Activated T-cell treated with anti-CD3 and anti-CD28 coated beads, Interleukin-2, amount 50 U/mL, for 24 hours (primary cell): ENCODE measurements around the gene ZNF474.

Source experiments
- DNase-seq: peaks from one replicate; pipeline ENCODE4 v3.0.0-alpha.2; 2020
- H3K27ac Mint-ChIP-seq: 2 replicates; pipeline ENCODE4 v1.8.0; 2020; ENCODE audit warnings: mild to moderate bottlenecking, mixed read lengths
- H3K27me3 Mint-ChIP-seq: 2 replicates; pipeline ENCODE4 v1.8.0; 2020; ENCODE audit warnings: mixed read lengths
- H3K36me3 Mint-ChIP-seq: 2 replicates; pipeline ENCODE4 v1.8.0; 2020; ENCODE audit warnings: low read depth, mixed read lengths
- H3K4me1 Mint-ChIP-seq: 2 replicates; pipeline ENCODE4 v1.8.0; 2020; ENCODE audit warnings: low read depth, mixed read lengths
- H3K4me3 Mint-ChIP-seq: 2 replicates; pipeline ENCODE4 v1.8.0; 2020; ENCODE audit warnings: mild to moderate bottlenecking, moderate library complexity, mixed read lengths
- H3K9me3 Mint-ChIP-seq: 2 replicates; pipeline ENCODE4 v1.8.0; 2020; ENCODE audit warnings: mixed read lengths

Gene ZNF474

DNA sequence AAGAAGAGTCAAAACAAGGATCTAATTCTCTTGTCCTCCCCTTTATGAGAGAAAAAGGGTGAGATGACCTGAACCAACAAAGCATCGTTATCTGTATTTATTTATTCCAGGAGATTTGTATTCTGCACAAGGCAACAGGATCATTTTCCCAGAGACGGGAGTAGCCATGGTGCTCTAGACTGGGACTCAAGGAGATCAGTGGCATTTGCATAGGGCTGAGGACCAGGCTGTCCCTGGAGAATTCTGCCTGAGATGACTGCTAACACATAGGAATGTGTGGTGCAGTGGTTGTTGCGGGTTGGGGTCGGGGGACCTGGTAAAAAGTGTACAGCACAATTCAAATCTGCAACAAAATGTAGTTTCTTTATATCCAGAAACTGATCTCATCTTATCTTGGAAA, 22.3 kb upstream of the ZNF474 start:
- Mint-ChIP-seq H3K4me1 (no peaks in the 10 kb centered on the region), H3K27me3 (peaks cover 8% of the 10 kb centered on the region), H3K9me3 (no peaks in the 10 kb centered on the region), H3K27ac (no peak overlapping the region), H3K4me3 (no peak overlapping the region), H3K36me3 (no peaks in the 10 kb centered on the region)
- no peak for DNase-seq

DNA sequence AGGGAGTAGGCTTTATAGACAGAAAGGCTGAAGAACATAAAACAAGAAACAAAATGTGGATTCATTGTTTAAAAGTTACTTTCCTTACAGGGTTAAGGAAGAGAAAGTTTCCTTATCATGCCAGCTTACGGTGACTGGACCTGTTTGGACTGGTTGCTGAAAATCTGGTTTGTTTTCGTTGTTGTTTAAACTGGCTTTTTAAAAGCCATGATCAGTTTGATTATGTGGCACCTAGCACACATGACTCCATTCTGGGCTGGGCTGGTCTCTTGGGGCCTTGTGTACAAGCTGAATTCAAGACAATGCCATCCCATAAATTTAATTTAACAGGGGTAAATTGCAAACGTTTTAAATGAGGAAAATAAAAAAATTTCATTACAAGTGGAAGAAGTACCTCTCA, 18.4 kb upstream of the ZNF474 start:
- Mint-ChIP-seq H3K27ac (no peak overlapping the region), H3K9me3 (no peaks in the 10 kb centered on the region)

DNA sequence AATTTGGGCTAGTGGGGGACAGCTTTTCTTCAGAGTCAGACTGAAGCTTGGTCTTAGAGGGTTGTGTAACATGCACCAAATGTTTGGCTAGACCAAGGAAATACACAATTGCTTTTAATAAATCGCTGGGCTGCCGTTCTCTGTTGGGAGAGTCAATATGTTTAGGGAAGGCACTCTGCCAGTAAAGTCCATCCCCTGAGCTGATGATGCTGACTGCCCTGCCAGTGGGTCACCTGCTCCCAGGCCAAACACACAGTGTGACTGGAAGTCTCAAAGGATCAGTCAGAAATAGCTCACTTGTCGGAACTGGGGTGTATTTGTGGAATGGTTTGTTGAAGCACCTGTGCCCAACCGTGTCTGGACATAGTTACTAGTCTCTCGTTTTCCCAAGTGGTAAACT, 17.9 kb upstream of the ZNF474 start:
- no peaks in the 10 kb centered on the region for H3K4me1 Mint-ChIP-seq
- H3K36me3 Mint-ChIP-seq = no peaks in the 10 kb centered on the region
- H3K27ac Mint-ChIP-seq = no peak overlapping the region
- no peaks in the 10 kb centered on the region for H3K9me3 Mint-ChIP-seq
- H3K4me3 Mint-ChIP-seq = no peak overlapping the region
- H3K27me3 Mint-ChIP-seq = peaks cover 8% of the 10 kb centered on the region
- DNase-seq = no peak

More for the DNA sequence above, 18.4 kb upstream of the ZNF474 start:
- H3K4me1 Mint-ChIP-seq = no peaks in the 10 kb centered on the region
- no peak for DNase-seq
- no peaks in the 10 kb centered on the region for H3K36me3 Mint-ChIP-seq
- no peak overlapping the region for H3K4me3 Mint-ChIP-seq
- peaks cover 8% of the 10 kb centered on the region for H3K27me3 Mint-ChIP-seq

DNA sequence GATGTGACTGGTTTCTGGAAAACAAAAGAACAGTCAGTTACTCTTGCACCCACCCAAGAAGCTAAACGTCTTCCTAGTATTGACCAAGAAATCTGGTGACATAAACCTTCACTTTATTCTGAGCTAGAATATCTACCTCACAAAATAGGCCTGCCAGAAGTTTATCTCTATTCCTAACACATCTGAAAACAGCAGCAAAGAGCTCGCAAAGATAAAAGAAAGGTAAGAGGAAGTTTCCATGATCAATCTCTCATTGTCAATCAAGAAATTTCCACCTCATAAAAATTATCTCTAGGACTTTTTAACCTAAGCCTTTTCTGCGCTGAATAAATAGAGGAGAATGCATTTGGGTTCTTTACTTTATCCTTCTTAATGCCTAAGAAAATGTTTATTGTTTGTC, 17.3 kb upstream of the ZNF474 start:
- no peaks in the 10 kb centered on the region for H3K9me3 Mint-ChIP-seq
- H3K27ac Mint-ChIP-seq = no peak overlapping the region
- H3K27me3 Mint-ChIP-seq = peaks cover 8% of the 10 kb centered on the region
- H3K36me3 Mint-ChIP-seq = no peaks in the 10 kb centered on the region
- no peak for DNase-seq
- no peak overlapping the region for H3K4me3 Mint-ChIP-seq
- no peaks in the 10 kb centered on the region for H3K4me1 Mint-ChIP-seq

DNA sequence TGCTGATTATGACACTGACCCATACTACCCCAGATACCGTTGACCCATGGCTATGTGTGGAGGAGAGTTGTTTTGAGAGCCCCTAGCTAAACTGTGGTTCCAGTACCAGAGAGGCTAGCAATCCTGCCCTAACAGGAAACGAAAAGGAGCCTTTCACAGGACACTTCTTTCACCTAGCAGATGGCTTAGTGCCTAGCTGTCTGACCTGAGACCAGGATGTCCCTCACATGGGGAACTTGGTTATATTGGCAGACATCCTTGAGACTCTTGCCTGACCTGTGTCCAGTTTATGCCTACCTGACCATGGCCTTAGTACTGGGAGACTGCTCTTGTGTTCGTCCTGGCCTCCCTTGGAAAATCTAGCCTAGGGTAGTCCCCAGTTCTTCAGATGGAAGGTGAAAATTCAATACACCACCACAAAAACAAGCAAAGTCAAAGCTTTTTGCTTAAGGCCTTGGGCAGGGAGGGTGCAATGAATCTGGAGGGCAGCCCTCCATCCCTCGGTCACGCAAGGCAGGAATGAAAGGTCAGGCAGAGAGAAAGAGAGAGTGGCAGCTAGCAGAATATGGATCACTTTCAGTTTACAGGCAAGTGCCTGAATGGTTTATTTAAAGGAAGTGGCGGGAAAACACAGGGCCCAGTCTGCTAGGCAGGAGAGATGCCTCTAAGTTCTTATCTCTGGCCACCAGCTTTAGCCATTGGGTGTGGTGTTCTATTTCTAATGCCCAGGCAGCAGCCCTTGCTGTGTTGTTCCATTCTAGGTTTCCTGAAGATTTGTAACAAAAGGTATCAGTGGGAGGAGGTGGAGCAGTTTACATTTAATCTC, 16.4 kb upstream of the ZNF474 start:
- DNase-seq = no peak
- Mint-ChIP-seq H3K4me3 (no peak overlapping the region), H3K27me3 (peaks cover 2% of the 10 kb centered on the region), H3K9me3 (no peaks in the 10 kb centered on the region), H3K27ac (no peak overlapping the region), H3K36me3 (no peaks in the 10 kb centered on the region), H3K4me1 (no peaks in the 10 kb centered on the region)

DNA sequence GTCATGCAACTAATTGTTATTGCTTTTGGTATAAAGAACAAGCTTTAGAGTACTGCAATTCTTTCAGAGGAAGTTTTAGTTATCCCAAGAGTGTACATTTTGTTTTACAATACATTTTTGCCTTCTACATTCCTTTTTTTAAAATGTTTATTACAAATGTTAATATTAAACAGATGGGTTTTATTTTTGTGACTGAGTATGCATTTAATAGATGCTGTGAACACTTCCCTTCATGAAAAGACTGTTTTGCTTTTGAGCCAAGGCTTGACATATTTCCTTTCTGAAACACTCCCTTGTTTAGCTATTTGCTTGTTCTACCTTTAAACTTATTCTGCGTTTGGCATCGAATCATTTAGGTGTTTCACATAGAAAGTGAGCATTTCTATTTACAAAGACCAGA, 14.8 kb upstream of the ZNF474 start:
- Mint-ChIP-seq H3K36me3 (no peaks in the 10 kb centered on the region), H3K4me1 (no peaks in the 10 kb centered on the region), H3K9me3 (no peaks in the 10 kb centered on the region), H3K27me3 (no peaks in the 10 kb centered on the region), H3K27ac (no peak overlapping the region), H3K4me3 (no peak overlapping the region)
- no peak for DNase-seq

DNA sequence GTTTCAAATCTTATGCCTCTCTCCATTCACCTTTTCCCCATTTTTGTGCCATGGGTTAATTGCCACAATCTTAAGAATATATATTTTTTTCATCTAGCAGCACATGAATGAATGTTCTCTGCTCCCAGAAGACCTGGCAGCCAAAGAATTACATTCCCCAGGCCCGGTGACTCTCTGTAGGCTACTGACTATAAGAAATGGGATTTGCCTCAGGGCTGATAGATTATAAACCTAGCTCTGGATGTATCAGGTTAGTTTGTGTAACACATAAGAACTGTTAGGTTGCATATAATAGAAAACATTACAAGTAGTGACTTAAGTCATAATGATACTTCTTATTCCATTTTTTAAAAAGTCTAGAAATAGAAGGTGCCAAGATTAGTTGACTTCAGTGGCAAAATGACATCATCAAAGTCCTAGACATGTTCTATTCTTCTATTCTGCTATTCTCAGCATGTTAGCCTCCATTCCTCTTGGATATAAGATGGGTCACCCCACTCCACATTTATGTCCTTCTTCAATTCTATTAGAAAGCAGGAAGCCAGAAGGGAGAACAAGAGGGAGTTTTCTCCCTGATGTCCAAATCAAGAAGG, 10.9 kb upstream of the ZNF474 start:
- Mint-ChIP-seq H3K4me1 (peaks cover 7% of the 10 kb centered on the region), H3K9me3 (no peaks in the 10 kb centered on the region), H3K27me3 (no peaks in the 10 kb centered on the region), H3K4me3 (no peak overlapping the region), H3K36me3 (no peaks in the 10 kb centered on the region), H3K27ac (no peak overlapping the region)
- DNase-seq = no peak

DNA sequence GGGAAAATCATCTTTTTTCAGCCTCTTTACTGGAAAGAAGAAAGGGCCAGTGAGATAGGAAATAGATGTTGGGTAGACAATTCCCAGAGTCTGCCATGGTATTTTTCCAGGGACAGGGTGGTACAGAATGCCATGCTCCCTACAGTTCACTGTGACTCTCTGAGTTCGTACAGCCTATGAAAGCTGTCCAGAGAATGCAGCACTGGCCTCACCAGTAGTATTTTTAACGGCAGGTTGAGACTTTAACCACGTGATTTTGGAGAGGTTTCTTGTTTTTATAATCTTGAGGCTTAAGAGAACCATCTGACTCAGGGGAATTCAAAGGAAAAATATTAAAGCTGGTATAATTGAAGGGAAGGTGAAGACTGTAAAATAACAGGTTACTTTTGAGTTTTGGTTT, 10.1 kb upstream of the ZNF474 start:
- Mint-ChIP-seq H3K36me3 (no peaks in the 10 kb centered on the region), H3K4me1 (peaks cover 7% of the 10 kb centered on the region), H3K27ac (no peak overlapping the region), H3K9me3 (no peaks in the 10 kb centered on the region), H3K4me3 (no peak overlapping the region), H3K27me3 (no peaks in the 10 kb centered on the region)
- no peak for DNase-seq

DNA sequence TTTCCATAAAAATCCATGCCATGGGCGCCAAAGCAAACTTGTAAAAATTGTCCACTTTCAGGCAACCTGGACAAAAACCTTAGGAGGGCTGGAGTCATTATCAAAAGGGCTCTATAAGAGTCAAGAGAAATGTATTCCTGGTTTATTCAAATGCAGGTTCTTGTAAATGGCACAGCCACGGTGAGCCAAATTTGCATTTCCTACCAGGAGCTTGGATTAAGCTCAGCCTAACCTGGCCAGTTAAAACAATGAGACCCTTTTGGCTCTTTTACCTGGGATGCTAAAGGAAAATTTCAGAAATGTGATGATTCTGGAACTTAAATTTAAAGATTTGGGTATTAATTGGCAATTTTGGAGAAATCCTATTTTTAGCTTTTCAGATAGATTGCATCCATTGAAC, 8.9 kb upstream of the ZNF474 start:
- Mint-ChIP-seq H3K27me3 (no peaks in the 10 kb centered on the region), H3K9me3 (no peaks in the 10 kb centered on the region), H3K4me3 (no peak overlapping the region)

DNA sequence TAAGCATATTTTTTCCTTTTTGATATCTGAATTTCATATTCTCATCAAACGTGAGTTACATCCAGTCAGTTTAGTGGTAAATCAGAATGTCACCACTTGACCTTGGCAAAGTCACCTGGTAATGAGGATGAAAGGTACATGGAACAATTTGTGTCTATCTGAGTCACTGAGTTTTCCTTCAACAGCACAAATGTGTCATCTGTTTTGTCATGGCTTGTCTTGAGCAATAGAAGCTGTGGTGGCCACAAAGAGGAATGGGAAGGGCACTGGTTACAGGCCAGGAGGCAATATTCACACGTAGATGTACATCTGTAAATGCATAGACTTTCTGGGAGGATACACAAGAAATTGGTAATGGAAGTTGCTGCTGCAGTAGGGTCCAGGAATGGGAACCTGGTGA, 8.4 kb upstream of the ZNF474 start:
- no peak for DNase-seq
- H3K9me3 Mint-ChIP-seq = no peaks in the 10 kb centered on the region
- H3K4me1 Mint-ChIP-seq = peaks cover 7% of the 10 kb centered on the region
- no peaks in the 10 kb centered on the region for H3K36me3 Mint-ChIP-seq
- H3K27me3 Mint-ChIP-seq = no peaks in the 10 kb centered on the region
- no peak overlapping the region for H3K27ac Mint-ChIP-seq
- H3K4me3 Mint-ChIP-seq = no peak overlapping the region

More for the DNA sequence above, 8.9 kb upstream of the ZNF474 start:
- no peak for DNase-seq
- Mint-ChIP-seq H3K27ac (no peak overlapping the region), H3K36me3 (no peaks in the 10 kb centered on the region), H3K4me1 (peaks cover 7% of the 10 kb centered on the region)

DNA sequence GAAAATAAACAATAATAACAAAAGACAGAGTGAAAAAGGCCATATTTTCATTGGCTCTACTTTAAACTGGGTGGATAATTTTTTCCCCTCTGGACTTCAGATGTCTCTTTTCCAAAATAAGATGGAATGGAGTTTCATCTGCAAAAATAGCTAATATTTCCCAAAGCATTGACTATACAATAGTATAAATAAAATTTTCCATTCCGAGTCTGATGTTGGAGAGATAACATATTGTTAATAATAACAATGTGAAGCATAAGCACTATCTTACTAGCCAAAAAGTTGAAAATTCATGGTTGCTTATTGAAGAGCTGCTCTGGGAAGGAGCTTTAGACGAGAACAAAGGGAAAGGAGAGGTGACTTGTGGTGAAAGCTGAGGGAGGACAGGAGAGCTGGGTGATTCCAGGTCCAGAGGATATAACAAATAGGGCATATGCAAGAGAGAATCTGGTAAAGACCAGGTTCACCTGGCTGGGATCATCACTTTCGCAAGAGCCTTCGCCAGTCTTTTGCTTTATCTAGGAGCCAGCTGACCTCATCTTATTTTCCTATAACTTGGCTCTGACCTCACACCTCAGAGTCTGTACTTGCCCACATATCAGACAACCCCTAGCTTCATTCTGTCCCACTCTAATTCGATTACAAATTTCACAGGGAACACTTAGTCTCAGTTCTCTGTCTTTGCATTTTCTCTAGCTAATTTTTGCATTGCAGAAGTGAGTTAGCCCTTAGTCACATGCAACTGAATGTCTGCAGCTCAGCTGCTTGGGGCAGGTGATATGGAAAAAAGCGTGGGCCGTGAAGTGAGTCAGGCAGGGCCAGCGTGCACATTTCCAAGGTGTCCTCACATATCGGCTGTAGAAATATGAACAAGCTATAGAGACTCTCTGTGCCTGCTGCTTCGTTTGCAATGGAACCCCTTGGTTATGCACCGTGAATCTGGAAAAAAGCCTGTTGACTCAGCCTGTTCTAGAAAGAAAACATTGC, 7.6 kb upstream of the ZNF474 start:
- Mint-ChIP-seq H3K4me1 (peaks cover 7% of the 10 kb centered on the region), H3K36me3 (no peaks in the 10 kb centered on the region), H3K9me3 (no peaks in the 10 kb centered on the region), H3K27ac (no peak overlapping the region), H3K27me3 (no peaks in the 10 kb centered on the region), H3K4me3 (no peak overlapping the region)
- no peak for DNase-seq

DNA sequence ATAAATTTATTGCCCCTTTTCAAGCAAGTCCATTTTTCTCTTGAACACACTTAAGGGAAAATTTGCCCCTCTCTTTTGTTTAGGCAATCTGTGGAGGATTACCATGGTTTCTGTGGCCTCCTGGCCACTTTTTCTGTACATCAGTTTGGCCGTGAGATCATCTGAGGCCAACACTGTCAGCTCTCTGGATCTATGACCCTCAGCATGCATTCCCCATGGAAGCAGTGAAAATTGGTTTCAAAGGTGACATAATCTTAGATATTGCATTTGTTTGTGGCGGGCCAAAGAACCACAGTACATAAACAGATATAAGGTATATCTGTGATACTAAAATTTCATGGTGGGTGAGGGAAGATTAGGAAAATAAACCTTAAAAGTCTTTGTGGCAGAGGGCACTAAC, 4.6 kb upstream of the ZNF474 start:
- H3K9me3 Mint-ChIP-seq = no peaks in the 10 kb centered on the region
- H3K27me3 Mint-ChIP-seq = no peaks in the 10 kb centered on the region
- no peak overlapping the region for H3K4me3 Mint-ChIP-seq
- no peak overlapping the region for H3K27ac Mint-ChIP-seq
- no peaks in the 10 kb centered on the region for H3K36me3 Mint-ChIP-seq
- no peak for DNase-seq
- H3K4me1 Mint-ChIP-seq = peaks cover 7% of the 10 kb centered on the region

DNA sequence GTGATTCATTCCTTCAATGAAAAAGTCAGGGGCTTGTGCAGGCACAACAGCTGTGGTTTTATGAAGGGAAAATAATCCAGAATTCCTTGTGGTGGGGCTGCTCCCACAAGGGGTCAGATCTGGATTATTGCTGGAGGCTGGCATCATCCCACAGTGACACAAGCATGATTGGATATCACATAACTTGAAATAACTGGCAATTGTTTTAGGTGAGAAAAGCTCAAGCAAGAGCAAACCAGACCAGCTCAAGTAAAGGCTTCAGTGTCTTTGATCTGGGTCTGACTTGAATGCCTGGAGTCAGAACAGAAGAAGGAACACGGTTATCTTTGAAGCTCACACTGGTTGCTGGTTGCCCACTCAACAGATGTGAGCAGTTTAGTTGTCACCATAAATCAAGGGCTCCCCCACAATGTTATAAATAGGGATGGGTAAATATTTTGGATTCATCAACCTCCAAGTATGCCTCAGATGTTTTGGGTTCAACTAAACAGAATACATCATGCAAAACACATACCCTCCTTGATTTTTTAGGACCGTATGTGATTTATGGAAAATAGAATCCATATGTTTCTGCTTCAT, 3.1 kb upstream of the ZNF474 start:
- H3K27me3 Mint-ChIP-seq = no peaks in the 10 kb centered on the region
- DNase-seq = no peak
- no peaks in the 10 kb centered on the region for H3K36me3 Mint-ChIP-seq
- H3K4me1 Mint-ChIP-seq = peaks cover 4% of the 10 kb centered on the region
- H3K4me3 Mint-ChIP-seq = no peak overlapping the region
- no peaks in the 10 kb centered on the region for H3K9me3 Mint-ChIP-seq
- no peak overlapping the region for H3K27ac Mint-ChIP-seq

DNA sequence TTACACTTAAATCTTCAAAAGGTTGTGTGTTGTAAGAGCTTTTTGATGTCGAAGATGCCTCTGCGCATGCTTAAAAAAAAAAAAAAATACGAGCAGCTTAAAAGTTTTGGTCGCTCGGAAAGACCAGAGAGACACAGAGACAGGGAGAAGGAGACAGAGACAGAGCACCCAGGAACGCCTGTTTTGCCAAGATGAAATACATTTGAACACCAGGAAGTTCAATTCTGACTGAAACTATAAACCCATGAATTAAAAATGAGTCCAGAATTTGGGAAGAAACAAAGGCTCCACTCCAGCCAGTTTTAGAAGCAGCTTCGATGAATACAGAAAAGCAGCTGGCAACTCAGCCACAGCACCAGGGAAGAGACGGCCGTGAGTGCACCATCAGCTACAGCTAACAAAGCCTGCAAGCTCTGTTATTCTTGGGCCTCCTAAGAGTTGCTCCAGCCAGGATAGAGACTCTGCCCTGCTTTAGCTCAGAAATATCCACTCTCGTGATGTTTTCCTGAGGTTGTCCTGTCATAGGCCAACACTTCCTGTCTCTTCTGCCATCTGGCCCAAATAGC, 2.5 kb upstream of the ZNF474 start:
- Mint-ChIP-seq H3K4me3 (no peak overlapping the region), H3K27ac (no peak overlapping the region), H3K36me3 (no peaks in the 10 kb centered on the region), H3K9me3 (no peaks in the 10 kb centered on the region), H3K4me1 (peaks cover 4% of the 10 kb centered on the region), H3K27me3 (no peaks in the 10 kb centered on the region)
- DNase-seq = no peak
